NT2/D1 (cell line): ENCODE data around the gene PRKN.

Experiments
- DNase-seq: peaks from one replicate; pipeline ENCODE4 v3.0.0-alpha.2; 2011; ENCODE audit warnings: low read depth, low spot score
- H3K27me3 ChIP-seq: 2 replicates; pipeline ENCODE4 v1.6.0; 2011; ENCODE audit warnings: mild to moderate bottlenecking; ENCODE audit not compliant: insufficient read length, insufficient read depth
- H3K36me3 ChIP-seq: 2 replicates; pipeline ENCODE4 v1.6.1; 2011; ENCODE audit warnings: mild to moderate bottlenecking, low read length, mixed read lengths; ENCODE audit not compliant: insufficient read depth, insufficient read length
- H3K4me1 ChIP-seq: 2 replicates; pipeline ENCODE4 v1.5.1; 2011; ENCODE audit not compliant: insufficient read depth, insufficient read length
- H3K4me3 ChIP-seq: 2 replicates; pipeline ENCODE4 v1.5.1; 2011; ENCODE audit warnings: low read depth; ENCODE audit not compliant: insufficient read length
- H3K9ac ChIP-seq: 2 replicates; pipeline ENCODE4 v1.6.0; 2011; ENCODE audit warnings: low read depth; ENCODE audit not compliant: insufficient read length
- H3K9me3 ChIP-seq: 2 replicates; pipeline ENCODE4 v1.5.1; 2011; ENCODE audit warnings: mild to moderate bottlenecking, low read length; ENCODE audit not compliant: insufficient read depth
- SUZ12 ChIP-seq: IDR thresholded peaks from 2 replicates; pipeline ENCODE4 v1.6.1; 2011; ENCODE audit not compliant: insufficient read length, insufficient read depth; ENCODE audit errors: extremely low read depth
- YY1 ChIP-seq: IDR thresholded peaks from 2 replicates; pipeline ENCODE4 v1.6.1; 2011; ENCODE audit not compliant: insufficient read length, insufficient read depth
- ZNF274 ChIP-seq: IDR thresholded peaks from 2 replicates; pipeline ENCODE4 v1.6.1; 2011; ENCODE audit warnings: mild to moderate bottlenecking, low read depth, low read length

PRKN gene

GRCh38 chr6:162702446-162702845, 25.1 kb downstream of the PRKN start:
- DNase-seq, result no peak
- H3K27me3 ChIP-seq, result no peaks in the 10 kb centered on the region
- H3K9ac ChIP-seq, result no peak overlapping the region
- H3K9me3 ChIP-seq, result no peaks in the 10 kb centered on the region
- no peak for TF ChIP-seq ZNF274
- TF ChIP-seq YY1, result no peak
- no peak for TF ChIP-seq SUZ12
- H3K4me1 ChIP-seq, result no peaks in the 10 kb centered on the region
- H3K36me3 ChIP-seq, result no peaks in the 10 kb centered on the region
- no peak overlapping the region for H3K4me3 ChIP-seq

DNA sequence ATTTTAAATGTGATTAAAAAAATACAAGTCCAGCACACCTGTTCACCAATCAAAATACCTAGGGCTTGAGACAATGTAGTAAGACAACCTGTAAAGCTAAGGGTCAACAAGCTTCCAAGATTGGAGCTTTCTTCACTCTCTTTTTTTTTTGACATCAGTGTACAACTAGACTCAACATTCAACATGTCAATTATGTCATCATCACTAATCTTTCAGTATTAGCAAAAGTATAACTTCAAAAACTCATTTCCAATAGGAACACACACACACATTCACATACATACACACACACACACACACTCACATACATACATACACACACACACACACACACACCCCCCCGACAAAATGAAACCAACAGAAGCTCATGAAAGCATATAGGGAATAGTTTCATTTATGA, 26.0 kb downstream of the PRKN start:
- H3K9me3 ChIP-seq, result no peaks in the 10 kb centered on the region
- no peaks in the 10 kb centered on the region for H3K4me1 ChIP-seq
- TF ChIP-seq SUZ12 (no peak), ZNF274 (no peak), YY1 (no peak)
- H3K36me3 ChIP-seq, result no peaks in the 10 kb centered on the region
- H3K4me3 ChIP-seq, result no peak overlapping the region
- no peaks in the 10 kb centered on the region for H3K27me3 ChIP-seq
- no peak for DNase-seq
- no peak overlapping the region for H3K9ac ChIP-seq

DNA sequence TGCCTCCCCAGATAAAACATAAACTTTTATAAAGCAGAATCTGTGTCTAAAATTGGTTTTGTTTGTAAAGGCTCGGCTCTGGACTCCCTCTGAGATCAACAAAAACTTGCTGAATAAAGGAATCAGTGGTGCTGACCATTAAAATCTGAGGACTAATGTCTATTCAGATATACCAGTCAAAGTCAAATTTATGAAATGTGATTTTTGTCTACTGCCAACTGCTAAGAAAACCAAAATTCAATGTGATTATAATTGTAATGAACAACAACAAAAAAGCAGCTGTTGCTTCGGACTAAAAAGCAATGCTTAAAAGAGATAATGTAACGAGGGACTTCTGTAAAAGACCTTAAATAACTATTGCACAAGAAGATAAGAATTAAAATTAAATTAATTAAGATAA, 26.6 kb downstream of the PRKN start:
- no peak for DNase-seq
- Histone ChIP-seq H3K36me3 (no peaks in the 10 kb centered on the region), H3K9ac (no peak overlapping the region), H3K9me3 (no peaks in the 10 kb centered on the region), H3K4me1 (no peaks in the 10 kb centered on the region), H3K27me3 (no peaks in the 10 kb centered on the region), H3K4me3 (no peak overlapping the region)
- TF ChIP-seq SUZ12, result no peak
- no peak for TF ChIP-seq ZNF274
- no peak for TF ChIP-seq YY1

- no peaks in the 10 kb centered on the region for H3K4me1 ChIP-seq
- no peak overlapping the region for H3K9ac ChIP-seq
- H3K27me3 ChIP-seq, result no peaks in the 10 kb centered on the region
- no peaks in the 10 kb centered on the region for H3K36me3 ChIP-seq
- TF ChIP-seq ZNF274, result no peak
- no peak for TF ChIP-seq YY1
- TF ChIP-seq SUZ12, result no peak
- no peaks in the 10 kb centered on the region for H3K9me3 ChIP-seq
- H3K4me3 ChIP-seq, result no peak overlapping the region
- DNase-seq, result no peak
Observed at GRCh38 chr6:162699961-162700360, 27.6 kb downstream of the PRKN start.

- Histone ChIP-seq H3K27me3 (no peaks in the 10 kb centered on the region), H3K9me3 (no peaks in the 10 kb centered on the region), H3K9ac (no peak overlapping the region), H3K36me3 (no peaks in the 10 kb centered on the region), H3K4me3 (no peak overlapping the region), H3K4me1 (no peaks in the 10 kb centered on the region)
- DNase-seq, result no peak
- TF ChIP-seq SUZ12 (no peak), ZNF274 (no peak), YY1 (no peak)
Observed at GRCh38 chr6:162698440-162698839, 29.1 kb downstream of the PRKN start.

- Histone ChIP-seq H3K4me1 (no peaks in the 10 kb centered on the region), H3K9me3 (no peaks in the 10 kb centered on the region), H3K36me3 (no peaks in the 10 kb centered on the region), H3K27me3 (no peaks in the 10 kb centered on the region), H3K9ac (no peak overlapping the region), H3K4me3 (no peak overlapping the region)
- no peak for DNase-seq
- no peak for TF ChIP-seq ZNF274
- no peak for TF ChIP-seq YY1
- TF ChIP-seq SUZ12, result no peak
Observed at GRCh38 chr6:162697872-162698403, 29.6 kb downstream of the PRKN start.

DNA sequence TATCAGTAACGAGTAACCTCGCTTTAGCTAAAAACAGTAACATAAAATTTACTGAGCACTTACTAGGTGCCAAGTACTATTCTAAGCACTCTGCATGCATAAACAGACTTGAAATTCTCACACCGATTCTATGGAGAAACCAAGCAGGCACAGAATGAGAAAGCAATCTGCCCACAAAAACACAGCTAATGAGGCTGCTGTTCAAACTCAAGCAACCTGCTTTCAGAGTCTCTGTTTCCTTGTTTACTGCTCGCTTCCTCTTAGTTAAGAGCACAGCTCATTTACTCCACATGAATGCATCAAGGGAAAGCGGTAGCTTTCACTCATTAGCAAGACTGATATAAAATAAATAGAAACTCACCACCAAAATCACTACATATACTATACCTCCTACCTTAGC, 37.4 kb downstream of the PRKN start:
- H3K4me3 ChIP-seq, result no peak overlapping the region
- H3K9ac ChIP-seq, result no peak overlapping the region
- H3K4me1 ChIP-seq, result no peaks in the 10 kb centered on the region
- TF ChIP-seq ZNF274 (no peak), SUZ12 (no peak), YY1 (no peak)
- H3K36me3 ChIP-seq, result no peaks in the 10 kb centered on the region
- H3K9me3 ChIP-seq, result no peaks in the 10 kb centered on the region
- DNase-seq, result no peak
- no peaks in the 10 kb centered on the region for H3K27me3 ChIP-seq
